Fibroblast of skin of back (primary cell): Measurements from ENCODE around the gene ELL.

Source experiments
- DNase-seq: peaks from one replicate; pipeline ENCODE4 v3.0.0-alpha.2; 2013

Gene ELL

GRCh38 chr19:18392926-18393325 is 128.9 kb downstream of the ELL start:
- DNase-seq: no peak
